RPMI7951 (cell line): ENCODE measurements around the gene KCNJ2. TPM values are rescaled to one million over a fixed set of nuclear protein-coding genes. Genes with fewer than 3 reads are reported as not detected.

Experiments
- DNase-seq: peaks from one replicate; pipeline ENCODE4 v3.0.0-alpha.2; 2012; ENCODE audit warnings: low read depth
- total RNA-seq: library from RNA; depleted of rRNA; stranded (reverse); fragments of >200 nt; shearing (Covaris generic); gene quantifications from 2 replicates; pipeline ENCODE4 v1.2.3, GENCODE V29; 2014

KCNJ2 gene
- total RNA-seq, 1 experiment from 2014 or later = 0.24 TPM

DNA sequence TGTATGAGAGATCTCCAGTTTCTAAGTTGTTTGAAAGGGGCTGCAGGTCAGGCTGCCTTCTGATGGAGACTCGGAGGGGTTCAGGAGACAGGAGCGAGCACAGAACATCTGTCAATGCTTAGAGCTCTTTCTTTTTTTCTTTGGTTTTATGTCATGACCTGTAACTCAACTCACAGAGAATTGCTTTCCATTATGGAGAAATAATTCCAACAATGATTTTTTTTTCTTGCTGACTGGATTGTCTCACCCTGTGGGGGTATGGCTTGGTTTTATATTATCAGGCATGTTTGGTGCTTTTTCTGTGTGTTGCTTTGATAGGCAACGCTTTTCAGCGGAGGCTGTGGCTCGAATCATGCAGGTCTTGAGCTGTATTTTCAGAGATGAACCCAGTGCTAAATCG lies 10.7 kb upstream of the KCNJ2 start:
- DNase-seq = no peak

DNA sequence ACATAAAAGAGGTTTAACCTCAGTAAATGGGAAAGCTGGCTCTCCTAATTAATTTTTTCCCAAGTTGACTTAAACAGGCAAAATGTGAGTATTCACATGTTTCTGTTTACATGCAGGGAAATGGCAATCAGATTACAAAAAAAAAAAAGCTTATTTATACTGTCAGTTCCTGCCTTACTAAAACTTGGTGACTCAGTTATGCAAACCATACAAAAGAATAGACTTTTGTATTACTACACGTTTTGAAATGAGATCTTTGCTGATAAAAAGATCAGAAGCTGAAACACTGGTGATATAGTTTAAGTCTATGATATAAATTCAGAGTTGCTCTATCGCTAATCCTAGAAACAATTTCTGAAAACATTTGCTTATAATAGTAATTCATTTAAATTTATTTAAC lies 9.4 kb upstream of the KCNJ2 start:
- no peak for DNase-seq

DNA sequence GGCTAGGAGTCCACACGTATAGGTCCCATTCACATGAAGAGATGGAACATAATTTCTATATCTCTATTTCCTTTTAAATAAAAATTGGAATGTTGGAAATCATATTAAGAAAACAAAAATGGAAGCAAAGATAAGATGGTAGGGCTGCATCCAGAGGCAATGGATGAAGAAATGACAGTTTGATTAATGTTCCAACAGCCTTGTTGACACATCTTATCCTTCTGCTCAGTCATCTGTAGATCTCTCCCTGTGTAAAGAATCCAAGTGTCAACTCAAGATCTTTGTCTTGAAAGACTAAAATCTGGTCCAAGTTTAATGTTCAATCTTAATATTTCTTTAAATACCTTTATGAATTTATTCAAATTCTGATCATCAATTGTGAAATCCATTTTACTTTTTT lies 7.8 kb upstream of the KCNJ2 start:
- no peak for DNase-seq

DNA sequence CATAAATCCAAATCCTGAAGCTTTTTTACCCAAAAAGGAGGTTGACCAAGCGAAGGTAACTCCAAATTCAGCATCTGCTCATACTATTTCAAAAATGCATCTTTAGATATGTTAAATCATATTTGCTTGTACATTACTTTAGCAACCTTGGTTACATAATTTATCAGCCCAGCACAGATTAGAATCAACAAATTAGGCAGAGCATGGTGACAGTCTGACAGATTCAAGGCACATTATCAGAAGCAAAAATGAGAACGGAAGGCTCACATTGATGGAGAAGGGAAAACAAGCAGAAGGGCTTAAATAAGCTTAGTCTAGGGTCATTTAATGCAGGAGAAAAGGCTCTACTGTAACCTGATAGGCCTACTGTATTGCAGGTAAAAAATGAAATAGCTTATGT lies 3.9 kb upstream of the KCNJ2 start:
- DNase-seq = no peak

DNA sequence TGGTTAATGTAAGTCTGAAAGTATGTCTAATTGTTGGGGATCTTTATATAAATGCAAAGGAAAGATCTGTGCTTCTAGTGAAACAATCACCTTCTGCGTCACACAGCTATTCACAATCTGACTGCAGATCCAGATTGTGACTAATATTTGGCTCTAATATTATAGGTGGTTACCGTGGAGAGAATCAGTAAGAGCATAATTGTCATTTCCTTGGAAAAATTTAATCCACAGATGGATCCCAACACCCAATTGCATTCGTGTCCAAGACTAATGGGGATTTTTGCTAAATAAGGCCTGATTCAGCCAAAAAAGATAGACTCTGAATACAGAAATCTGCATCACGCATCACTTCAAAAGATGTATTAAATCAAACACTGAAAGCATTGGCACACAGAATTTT lies 2.7 kb upstream of the KCNJ2 start:
- no peak for DNase-seq

DNA sequence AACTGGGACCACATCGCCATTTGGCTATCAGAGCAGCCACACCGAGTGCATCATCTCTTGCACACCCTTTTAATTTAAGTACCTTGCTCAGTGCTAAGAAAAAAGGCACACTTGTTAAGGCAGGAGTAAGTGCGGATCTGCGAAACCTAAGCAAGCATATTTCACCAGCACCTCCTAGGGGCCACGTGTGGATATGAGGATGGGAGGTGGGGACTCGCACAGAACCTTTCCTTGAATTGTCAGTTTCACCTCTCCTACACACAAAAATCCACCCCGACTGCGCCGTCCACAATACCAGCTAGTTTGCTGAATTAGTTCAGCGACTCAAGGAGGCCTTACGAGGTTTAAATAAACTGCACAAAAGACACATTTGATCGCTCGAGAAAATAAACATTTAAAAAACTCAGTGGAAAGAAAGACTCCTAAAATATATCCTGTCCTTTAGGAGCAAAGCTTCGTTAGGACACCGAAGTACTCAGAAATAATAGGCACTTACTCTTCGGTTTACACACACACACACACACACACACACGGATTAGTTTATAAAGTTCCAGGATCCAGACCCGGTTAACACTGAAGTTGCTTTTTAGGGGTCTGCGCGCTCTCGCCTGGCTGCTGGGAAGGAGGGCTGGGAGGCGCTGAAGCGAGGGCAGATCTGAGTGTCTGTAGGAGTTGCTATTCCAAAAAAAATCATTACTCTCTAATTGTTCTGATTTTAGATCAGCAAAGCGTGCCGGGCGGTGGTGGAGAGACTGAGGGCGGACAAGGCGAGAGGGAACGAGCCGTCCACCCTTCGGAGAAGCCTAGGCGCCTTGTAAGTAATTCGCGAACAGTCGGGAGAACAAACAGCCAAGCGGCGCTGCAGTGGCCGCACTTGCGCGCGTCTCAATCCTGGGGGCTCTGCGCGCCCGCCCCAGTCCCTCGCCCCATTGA lies 1.0 kb upstream of the KCNJ2 start:
- DNase-seq = peak; percentile 48

DNA sequence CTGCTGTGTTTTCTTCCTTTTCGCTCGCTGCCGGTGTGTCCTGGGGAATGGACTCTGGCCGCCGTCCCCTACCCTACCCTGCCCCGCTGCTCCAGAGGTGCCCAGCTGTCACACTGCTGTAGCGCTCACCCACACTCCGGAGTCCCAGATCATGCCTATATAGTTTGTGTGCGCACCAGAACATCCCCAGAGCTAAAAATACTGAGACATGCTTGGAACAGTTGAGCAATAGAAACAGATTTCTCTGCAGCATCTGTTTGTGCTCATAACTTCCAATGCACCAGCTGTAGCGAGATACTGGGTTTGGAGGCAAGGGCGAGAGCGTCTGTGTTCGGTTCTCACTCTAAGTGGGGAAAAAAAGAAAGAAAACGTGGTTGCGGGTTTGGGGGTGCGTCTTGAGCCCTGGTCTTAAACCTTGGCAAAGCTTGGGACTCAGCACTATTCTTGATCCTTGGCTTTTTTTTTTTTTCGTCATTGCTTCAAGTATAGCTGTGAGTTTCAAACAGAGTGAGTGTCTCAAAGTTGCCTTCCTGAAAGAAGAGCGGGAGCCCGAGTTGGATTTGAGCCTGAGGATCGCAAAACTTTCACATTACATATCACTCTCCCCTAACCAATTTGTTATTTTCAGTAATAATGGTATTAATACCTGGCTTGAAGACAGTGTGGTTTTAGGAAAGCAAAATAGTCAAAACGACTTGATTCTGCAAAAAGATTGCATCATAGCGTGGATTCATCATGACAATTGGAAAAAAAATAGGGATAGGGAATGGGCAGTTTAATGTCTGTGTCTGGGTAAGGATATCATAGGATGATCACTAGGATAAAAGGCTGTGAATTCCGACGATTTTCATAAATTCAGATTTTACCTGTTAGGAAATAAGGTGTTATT lies 621 bp downstream of the KCNJ2 start:
- peak; percentile 5 for DNase-seq

DNA sequence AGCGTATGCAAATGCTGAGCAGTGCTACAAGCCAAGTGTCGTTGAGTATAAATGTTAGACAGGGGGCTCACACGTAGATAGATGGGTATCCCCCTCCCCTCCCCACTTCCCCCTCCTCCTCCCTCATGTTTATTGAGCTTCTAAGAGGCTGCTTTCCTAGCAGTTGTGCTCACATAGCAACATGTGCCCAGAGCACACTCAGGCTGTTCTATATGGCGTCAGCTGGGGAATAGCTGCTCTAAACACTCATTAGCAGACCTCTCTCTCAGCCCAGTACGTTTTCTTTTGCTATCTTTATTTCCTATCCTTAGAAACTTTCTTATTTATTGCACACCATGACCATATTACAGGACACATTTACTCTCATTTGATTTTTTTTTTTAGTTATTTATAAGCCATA lies 1.8 kb downstream of the KCNJ2 start:
- DNase-seq = no peak

DNA sequence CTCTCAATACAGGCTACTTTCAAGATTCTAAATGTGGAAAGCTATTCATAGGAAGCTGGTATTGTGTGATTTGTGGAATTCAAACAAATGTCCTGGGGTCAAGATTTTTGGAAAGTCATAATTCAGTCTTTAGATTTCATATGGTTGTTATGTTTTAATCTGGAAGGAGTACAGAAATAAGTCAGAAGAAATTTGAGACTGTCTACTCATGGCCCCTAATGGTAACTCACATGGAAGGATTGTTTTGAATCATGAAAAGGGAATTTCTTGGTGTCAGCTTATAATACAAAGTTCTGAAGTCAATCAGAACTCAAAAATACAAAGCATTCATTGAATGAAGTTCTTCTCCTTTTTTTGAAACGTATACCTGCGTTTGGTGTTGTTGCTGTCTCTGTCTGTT lies 3.1 kb downstream of the KCNJ2 start:
- no peak for DNase-seq

DNA sequence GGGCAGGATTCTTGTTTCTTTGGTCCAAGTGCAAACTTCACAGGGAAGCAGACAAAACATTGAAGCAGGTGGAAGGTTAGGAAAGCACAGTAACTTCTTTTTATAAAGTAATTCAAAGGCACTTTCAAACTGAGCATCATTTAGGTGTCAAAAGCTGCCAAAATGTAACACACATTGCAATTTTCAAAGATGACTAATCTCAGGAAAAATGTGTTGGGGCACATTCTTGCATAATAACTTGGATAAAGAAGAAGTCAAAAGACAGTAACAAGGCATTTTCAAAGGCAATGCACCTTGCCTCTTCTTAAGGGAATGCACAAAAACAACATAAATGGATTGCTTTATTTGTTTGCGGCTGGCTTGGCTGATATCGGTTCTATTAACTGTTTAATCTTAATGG lies 3.6 kb downstream of the KCNJ2 start:
- DNase-seq = no peak

DNA sequence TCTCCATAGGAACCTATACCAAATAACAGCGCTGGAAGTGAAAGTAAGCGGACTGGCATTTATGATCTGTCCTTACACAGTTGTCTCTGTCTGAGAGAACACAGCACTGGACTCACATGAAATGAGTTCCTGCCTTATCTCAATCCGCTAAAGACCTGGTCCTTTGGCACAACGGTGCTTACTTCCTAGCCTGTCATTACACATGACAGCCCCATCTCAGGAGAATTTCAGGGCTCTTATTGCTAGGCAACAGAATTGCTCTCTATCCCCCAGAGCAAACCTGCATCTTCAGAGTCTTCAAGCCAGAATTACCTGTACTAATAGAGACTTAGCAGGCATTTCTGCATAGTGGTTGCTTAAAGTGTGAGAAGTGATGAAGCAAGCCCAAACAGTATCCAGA lies 4.3 kb downstream of the KCNJ2 start:
- no peak for DNase-seq

DNA sequence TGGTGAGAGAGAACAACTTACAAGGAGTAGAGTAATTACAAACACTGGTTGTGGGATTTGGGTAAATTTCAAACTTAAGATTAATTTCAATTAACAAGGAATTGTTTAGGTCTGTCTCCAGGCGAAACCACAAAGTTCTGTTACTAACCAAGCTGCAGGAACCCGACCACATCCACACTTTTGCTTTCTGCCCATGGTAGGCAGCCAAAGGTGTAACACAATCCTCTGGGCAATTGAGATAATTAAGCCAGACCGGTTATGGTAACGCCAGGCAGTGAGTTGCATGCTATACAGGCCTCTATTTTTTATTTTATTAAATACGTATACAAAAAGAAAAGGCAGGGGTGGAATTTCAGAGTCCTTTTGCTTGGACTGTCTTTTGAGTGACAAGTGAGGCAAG lies 12.0 kb downstream of the KCNJ2 start:
- no peak for DNase-seq

DNA sequence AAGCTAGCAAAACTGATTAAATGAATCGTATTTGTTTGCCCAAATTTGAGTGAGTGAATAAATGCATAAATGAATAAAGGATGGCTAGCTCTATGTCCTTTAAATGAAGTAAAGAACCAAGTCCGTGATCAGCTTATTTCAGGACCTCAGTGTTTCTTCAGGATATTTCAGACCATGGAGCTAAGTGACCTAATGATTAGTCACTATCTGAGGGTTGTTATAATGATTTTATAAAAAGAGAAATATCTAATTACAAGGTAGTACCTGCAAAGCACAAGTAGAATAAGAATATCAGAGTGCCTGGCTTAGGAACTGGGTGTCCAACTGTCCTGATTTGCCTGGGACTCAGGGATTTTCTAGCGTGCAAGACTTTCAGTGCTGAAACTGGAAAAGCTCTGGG lies 12.5 kb downstream of the KCNJ2 start:
- no peak for DNase-seq

DNA sequence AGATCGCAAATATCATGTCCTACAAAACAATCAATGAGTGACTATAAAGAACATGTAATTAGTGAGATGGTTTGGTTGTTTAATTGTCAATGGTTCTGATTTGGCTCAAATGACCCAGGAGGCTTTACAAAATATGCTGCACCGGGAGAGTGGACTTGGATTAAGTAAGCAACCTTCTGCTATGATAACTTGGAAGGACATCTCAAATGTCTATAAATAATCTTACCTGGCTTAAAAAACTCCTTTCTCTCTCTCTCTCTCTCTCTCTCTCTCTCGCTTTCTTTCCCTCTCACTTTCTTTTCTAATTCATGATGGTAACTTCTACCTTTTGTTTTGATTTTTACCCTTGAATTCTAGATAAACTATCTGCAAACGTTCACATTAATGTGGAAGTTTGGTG lies 14.2 kb downstream of the KCNJ2 start:
- DNase-seq = no peak

DNA sequence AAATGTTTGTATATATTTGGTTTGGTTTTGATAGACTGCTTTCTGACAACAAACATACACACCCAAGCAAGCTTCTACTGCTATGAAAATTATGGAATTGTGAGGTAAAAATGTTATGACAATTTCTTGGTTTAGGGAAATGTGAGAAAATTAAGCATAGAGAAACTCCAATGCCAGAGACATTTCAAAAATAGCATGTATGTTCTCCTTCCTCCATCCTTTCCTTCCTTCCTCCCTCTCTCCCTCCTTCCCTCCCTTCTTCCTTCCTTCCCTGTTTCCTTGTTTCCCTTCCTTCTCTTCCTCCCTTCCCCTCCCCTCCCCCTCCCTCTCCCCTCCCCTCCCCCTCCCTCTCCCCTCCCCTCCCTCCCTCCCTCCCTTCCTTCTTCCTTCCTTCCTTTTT lies 14.9 kb downstream of the KCNJ2 start:
- no peak for DNase-seq

DNA sequence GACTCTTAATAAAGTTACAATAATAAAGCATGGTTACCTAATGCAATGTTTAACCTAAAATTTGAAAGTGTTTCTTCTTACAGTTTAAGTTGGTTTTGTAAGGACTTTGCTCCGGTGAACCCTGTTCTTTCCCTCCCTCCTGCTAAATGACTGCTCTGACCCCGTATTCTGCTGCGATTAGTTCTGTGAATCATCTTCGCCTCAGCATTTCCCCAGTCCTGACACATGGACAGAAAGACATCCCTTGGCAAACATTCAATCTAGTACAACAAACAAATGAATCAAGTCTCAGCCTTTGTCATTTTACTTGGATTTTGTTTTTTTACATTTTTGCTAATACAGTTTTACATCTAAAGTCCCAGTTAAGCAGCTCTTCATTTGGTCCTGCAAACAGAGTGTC lies 15.4 kb downstream of the KCNJ2 start:
- peak; percentile 7 for DNase-seq

DNA sequence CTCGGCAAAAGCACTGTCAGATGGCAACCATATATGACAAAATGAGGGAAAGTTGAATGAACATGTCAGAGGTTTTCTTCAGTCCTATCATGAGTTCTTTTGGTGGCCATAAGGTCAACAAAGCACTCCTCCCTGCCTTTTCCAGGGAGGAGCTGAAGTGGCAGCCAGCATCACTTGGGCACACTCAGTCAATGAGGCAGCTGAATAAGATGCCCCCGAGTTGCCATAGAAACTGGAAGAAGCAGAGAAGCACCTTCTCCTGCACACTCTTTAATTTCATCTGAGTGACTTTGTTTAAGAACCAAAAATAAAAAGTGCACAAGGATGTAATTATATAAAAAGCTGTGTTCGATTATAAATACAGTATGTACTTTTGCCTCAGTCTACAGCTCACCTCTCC lies 16.0 kb downstream of the KCNJ2 start:
- DNase-seq = no peak

DNA sequence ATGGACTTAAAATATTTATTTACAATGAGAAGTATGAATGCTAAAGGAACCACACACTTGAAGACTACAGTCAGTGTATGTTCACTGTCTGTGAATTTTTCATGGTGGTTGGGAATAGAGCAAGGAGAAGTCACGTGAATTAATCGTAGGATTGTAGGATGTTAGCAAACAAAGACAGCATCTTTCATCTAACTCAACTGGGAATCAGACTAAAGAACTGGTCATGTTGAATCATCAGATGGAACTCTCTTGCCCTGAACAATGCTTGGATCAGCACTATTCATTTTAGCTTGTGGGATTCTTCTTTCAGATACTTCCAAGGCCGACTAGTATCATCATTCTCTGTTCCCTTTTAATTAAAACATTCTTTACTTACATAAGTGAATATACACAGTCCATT lies 18.1 kb downstream of the KCNJ2 start:
- peak; percentile 6 for DNase-seq

DNA sequence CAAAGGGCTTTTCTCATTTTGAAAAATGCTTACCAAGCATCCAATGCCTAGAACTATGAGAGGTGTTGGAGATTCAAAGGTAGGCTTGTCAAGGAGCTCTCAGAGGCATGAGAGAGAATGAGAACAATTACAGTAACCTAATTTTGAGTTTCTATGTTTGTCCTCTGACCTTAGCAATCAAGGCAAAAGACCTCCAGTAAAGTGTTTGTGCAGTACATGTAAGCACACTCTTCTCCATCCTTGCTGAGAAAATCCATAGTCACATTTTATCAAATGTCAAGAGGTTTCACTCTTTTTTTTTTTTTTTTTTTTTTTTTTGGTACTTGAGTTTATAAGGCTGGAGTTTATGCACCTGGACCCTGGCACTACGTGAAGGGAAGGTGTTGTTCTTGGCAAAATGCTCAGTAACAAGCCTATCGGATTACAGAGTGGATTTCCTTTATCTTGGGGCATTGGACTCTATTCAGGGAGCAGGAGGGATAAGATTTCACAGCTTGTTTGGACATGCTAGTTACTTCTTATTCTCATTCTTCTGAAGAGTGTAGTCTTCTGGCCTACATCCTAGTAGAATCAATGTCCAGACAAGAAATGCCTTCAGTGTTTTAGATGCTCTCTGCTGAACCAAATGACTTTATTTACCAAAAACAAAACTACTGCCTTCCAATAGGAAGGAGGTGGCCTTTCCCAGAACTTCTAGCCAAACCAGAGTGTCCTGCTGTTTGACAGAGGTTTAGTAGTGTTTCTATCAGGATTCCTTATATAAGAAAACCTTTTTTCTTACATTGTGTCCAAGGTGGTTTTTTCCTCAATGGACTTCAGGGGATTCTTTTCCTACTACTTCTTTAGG lies 21.9 kb downstream of the KCNJ2 start:
- no peak for DNase-seq

DNA sequence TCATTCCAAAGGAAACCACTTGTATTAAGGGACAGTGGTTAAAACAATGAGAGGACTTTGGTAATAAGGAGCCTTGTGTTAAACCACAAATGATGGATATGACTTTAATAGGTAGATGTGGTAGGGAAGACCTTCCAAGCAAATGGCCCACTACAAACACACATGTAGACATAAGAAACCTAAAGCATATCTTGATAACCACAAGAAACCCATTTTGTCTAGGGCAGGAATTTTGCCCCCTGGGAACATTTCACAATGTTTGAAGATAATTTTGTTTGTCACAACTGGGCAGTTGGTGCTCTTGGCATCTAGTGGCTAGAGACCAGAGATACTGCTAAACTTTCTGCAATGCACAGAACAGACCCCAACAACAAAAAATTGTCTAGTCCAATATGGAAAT lies 25.8 kb downstream of the KCNJ2 start:
- DNase-seq = no peak

DNA sequence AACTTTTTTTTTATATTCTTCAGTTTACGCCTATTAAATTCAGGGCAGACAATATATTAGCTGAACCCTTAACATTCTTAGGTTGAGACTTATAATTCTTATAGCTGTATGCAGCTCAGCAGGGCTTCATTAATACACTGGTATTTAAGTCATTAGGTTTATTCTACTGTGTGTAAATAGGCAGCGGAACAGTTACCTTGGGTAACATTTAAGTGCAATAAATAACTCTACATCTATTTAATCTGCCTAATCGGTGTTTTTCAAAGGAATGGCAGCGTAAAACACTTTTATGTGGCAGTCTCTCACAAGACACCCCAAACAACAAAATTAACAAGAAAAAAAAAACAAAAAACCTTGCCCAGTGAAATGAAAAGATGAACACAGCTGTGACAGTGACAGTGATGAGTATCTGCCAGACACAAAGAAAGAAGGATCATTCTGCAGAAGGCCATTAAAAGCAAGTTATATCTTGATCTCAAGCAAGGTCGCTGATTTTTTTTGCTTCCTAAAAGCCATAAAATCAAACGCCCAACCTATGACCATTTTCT lies 32.6 kb downstream of the KCNJ2 start:
- DNase-seq = no peak

DNA sequence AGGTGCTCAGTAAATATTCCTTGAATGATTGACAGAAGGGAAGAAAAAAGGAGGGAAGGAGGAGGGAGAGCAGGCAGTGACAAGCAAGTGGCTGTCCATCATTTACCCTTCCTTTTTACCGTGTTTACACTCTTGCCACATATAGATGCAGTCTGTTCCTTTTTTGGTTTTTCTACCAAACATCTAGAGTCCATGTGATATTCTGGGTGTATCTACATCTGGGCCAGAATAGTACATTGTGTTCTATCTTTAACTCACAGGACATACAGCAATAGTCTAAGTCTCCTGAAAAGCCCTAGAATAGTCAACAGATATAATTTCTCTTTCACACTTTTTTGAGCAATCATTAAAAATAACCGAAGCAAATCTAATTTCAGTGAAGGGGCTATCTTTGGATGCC lies 33.5 kb downstream of the KCNJ2 start:
- DNase-seq = no peak
